K562 (cell line): Measurements from ENCODE around the gene DBH.

Source experiments
- FOXK1 ChIP-seq: sonication (generic); formaldehyde crosslinking; IDR thresholded peaks from 2 replicates; pipeline ENCODE4 v1.8.0; 2022; ENCODE audit warnings: missing genetic modification reagents, mild to moderate bottlenecking, borderline replicate concordance
- NR2C1 ChIP-seq, 2 experiments: fragments of 450-650 bp; IDR thresholded peaks; 2 replicates each; pipeline ENCODE4 v1.6.1; 2017; ENCODE audit warnings: mild to moderate bottlenecking in 2 of 2, antibody characterized with exemption in 1 of 2, inconsistent platforms in 1 of 2, missing compliant biosample characterization in 1 of 2, missing genetic modification characterization in 1 of 2
- SETDB1 ChIP-seq: IDR thresholded peaks from one replicate; pipeline ENCODE4 v1.6.1; 2012; ENCODE audit warnings: low read length, control low read depth, inconsistent platforms

DNA sequence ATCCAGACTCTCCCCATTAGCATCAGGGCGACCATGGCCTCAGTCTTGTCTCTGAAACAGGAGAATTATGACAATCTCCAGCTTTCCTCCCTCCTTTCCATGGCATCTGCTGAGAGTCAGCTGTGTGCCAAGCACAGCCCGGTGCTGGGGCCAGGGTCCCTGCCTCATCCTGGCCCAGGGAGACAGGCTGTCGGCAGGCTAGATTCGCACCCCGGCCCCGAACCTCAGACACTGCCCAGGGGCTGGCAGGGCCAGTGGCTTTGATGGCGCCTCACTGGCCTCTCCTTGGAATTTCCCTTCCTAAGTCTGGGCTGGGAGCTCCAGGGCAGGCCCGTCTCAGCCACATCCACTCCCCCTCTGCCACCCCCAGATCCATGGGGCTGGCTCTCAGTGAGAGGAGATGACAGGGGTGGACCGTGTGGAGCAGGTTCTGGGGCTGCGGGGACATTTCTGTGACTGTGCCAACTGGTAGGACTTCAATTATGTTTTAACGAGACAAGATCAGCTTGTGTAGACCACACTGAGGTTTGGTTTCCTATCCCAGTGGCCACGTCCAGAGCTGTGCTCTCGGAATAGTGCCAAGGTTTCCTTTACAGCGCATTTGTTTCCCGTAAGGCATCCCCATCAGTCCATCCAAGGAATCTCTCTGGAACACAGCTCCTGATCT lies 42.4 kb upstream of the DBH start:
- TF ChIP-seq NR2C1 (IDR thresholded peaks at IDR 0.05) = no peak
- TF ChIP-seq NR2C1 (tag; IDR thresholded peaks at IDR 0.05) = no peak
- TF ChIP-seq SETDB1 = no peak
- TF ChIP-seq FOXK1 (CRISPR knock-in tag) = no peak
